Measurements from ENCODE around the gene CRTAC1. TPM values are rescaled to one million over a fixed set of nuclear protein-coding genes. Genes with fewer than 3 reads are reported as not detected.

The CRTAC1 gene
- total RNA-seq, 1 donor from 2014 or later = 123 TPM

GRCh38 chr10:97910661-97911060 lies 119.8 kb downstream of the CRTAC1 start:
- Histone ChIP-seq H3K4me1 (peaks cover 15% of the 10 kb centered on the region), H3K4me3 (no peak overlapping the region), H3K27me3 (ENCODE audit: low read depth) (peaks cover 13% of the 10 kb centered on the region), H3K36me3 (no peaks in the 10 kb centered on the region), H3K27ac (no peak overlapping the region), H3K9me3 (no peaks in the 10 kb centered on the region)
- TF ChIP-seq, protein P1, sequence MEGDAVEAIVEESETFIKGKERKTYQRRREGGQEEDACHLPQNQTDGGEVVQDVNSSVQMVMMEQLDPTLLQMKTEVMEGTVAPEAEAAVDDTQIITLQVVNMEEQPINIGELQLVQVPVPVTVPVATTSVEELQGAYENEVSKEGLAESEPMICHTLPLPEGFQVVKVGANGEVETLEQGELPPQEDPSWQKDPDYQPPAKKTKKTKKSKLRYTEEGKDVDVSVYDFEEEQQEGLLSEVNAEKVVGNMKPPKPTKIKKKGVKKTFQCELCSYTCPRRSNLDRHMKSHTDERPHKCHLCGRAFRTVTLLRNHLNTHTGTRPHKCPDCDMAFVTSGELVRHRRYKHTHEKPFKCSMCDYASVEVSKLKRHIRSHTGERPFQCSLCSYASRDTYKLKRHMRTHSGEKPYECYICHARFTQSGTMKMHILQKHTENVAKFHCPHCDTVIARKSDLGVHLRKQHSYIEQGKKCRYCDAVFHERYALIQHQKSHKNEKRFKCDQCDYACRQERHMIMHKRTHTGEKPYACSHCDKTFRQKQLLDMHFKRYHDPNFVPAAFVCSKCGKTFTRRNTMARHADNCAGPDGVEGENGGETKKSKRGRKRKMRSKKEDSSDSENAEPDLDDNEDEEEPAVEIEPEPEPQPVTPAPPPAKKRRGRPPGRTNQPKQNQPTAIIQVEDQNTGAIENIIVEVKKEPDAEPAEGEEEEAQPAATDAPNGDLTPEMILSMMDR (IDR thresholded peaks at IDR 0.05) = no peak
- peak; percentile 39 for DNase-seq
- intact Hi-C loops (cut with DNase I) = no loop called here
- ATAC-seq = peak in 1 of 2 donors; percentile 6

GRCh38 chr10:97907830-97908229 lies 122.6 kb downstream of the CRTAC1 start:
- ATAC-seq (no peak), DNase-seq (peak; percentile 35)
- Histone ChIP-seq H3K9me3 (no peaks in the 10 kb centered on the region), H3K36me3 (no peaks in the 10 kb centered on the region), H3K27ac (no peak overlapping the region), H3K4me1 (peaks cover 11% of the 10 kb centered on the region), H3K27me3 (ENCODE audit: low read depth) (peaks cover 5% of the 10 kb centered on the region), H3K4me3 (no peak overlapping the region)
- intact Hi-C loops (cut with DNase I) = no loop called here
- TF ChIP-seq, protein P1 (IDR thresholded peaks at IDR 0.05) = no peak

- DNase-seq (no peak), ATAC-seq (no peak)
- H3K9me3 ChIP-seq = no peaks in the 10 kb centered on the region
- H3K4me3 ChIP-seq = no peak overlapping the region
- intact Hi-C loops (cut with DNase I) = no loop called here
- peaks cover 11% of the 10 kb centered on the region for H3K4me1 ChIP-seq
- no peak overlapping the region for H3K27ac ChIP-seq
- TF ChIP-seq, protein P1 (IDR thresholded peaks at IDR 0.05) = no peak
- peaks cover 5% of the 10 kb centered on the region for H3K27me3 ChIP-seq (ENCODE audit: low read depth)
- H3K36me3 ChIP-seq = no peaks in the 10 kb centered on the region
Measured at GRCh38 chr10:97907211-97907610, 123.2 kb downstream of the CRTAC1 start.

- Histone ChIP-seq H3K4me1 (peaks cover 8% of the 10 kb centered on the region), H3K4me3 (no peak overlapping the region), H3K27ac (no peak overlapping the region), H3K27me3 (ENCODE audit: low read depth) (peaks cover 5% of the 10 kb centered on the region), H3K9me3 (no peaks in the 10 kb centered on the region), H3K36me3 (no peaks in the 10 kb centered on the region)
- intact Hi-C loops (cut with DNase I) = no loop called here
- DNase-seq (no peak), ATAC-seq (no peak)
- TF ChIP-seq, protein P1 (IDR thresholded peaks at IDR 0.05) = no peak
Measured at GRCh38 chr10:97905276-97905675, 125.1 kb downstream of the CRTAC1 start.

GRCh38 chr10:97904576-97904975 lies 125.8 kb downstream of the CRTAC1 start:
- TF ChIP-seq, protein P1 (IDR thresholded peaks at IDR 0.05) = no peak
- H3K4me3 ChIP-seq = no peak overlapping the region
- no peak overlapping the region for H3K27ac ChIP-seq
- DNase-seq (no peak), ATAC-seq (no peak)
- no peaks in the 10 kb centered on the region for H3K36me3 ChIP-seq
- intact Hi-C loops (cut with DNase I) = no loop called here
- H3K9me3 ChIP-seq = no peaks in the 10 kb centered on the region
- peaks cover 1% of the 10 kb centered on the region for H3K4me1 ChIP-seq
- peaks cover 5% of the 10 kb centered on the region for H3K27me3 ChIP-seq (ENCODE audit: low read depth)

GRCh38 chr10:97904018-97904381 lies 126.4 kb downstream of the CRTAC1 start:
- Histone ChIP-seq H3K27me3 (ENCODE audit: low read depth) (peaks cover 5% of the 10 kb centered on the region), H3K4me3 (no peak overlapping the region), H3K4me1 (peaks cover under 1% of the 10 kb centered on the region), H3K36me3 (no peaks in the 10 kb centered on the region), H3K27ac (no peak overlapping the region), H3K9me3 (no peaks in the 10 kb centered on the region)
- intact Hi-C loops (cut with DNase I) = no loop called here
- TF ChIP-seq, protein P1 (IDR thresholded peaks at IDR 0.05) = no peak
- ATAC-seq = peak; percentile 20 to 44
- no peak for DNase-seq

All from lower lobe of right lung (tissue), 2 donors.